GM10266 (cell line): Measurements from ENCODE around the gene PRKCE.

ENCODE experiments used
- DNase-seq: peaks from one replicate; pipeline ENCODE4 v3.0.0; 2012; ENCODE audit errors: extremely low spot score
- TF ChIP-seq, protein P1 (sequence below): IDR thresholded peaks from 2 replicates; pipeline ENCODE4 v1.5.1; 2012; ENCODE audit warnings: mild to moderate bottlenecking, low read depth; ENCODE audit not compliant: control insufficient read depth, insufficient read depth; ENCODE audit errors: missing control alignments

Gene PRKCE

DNA sequence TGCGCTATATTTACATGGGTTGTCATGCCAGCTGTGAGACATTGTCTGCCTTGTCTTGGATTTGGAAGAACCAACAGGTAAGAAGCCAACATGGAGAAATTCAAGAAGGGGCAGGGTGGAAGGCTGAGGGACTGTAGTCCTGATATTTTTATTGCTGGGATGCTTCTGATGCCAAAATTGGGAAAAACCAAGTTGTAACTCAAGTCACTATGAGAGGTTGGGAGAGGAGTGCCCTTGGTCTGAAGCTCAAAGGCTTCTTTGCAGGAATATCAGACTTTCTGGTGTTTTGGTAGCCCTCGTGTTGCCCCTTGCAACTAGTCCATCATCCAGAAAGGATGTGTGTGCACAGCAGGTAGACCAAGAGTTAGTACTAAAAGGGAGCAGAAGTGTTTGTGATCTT lies 351.5 kb downstream of the PRKCE start:
- no peak for DNase-seq
- TF ChIP-seq, protein P1, sequence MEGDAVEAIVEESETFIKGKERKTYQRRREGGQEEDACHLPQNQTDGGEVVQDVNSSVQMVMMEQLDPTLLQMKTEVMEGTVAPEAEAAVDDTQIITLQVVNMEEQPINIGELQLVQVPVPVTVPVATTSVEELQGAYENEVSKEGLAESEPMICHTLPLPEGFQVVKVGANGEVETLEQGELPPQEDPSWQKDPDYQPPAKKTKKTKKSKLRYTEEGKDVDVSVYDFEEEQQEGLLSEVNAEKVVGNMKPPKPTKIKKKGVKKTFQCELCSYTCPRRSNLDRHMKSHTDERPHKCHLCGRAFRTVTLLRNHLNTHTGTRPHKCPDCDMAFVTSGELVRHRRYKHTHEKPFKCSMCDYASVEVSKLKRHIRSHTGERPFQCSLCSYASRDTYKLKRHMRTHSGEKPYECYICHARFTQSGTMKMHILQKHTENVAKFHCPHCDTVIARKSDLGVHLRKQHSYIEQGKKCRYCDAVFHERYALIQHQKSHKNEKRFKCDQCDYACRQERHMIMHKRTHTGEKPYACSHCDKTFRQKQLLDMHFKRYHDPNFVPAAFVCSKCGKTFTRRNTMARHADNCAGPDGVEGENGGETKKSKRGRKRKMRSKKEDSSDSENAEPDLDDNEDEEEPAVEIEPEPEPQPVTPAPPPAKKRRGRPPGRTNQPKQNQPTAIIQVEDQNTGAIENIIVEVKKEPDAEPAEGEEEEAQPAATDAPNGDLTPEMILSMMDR = no peak

- TF ChIP-seq, protein P1 = no peak
- no peak for DNase-seq
Measured at GRCh38 chr2:46003903-46004473, 352.5 kb downstream of the PRKCE start.

- TF ChIP-seq, protein P1 = no peak
- no peak for DNase-seq
Measured at GRCh38 chr2:46006473-46007025, 355.1 kb downstream of the PRKCE start.

- TF ChIP-seq, protein P1 = no peak
- DNase-seq = no peak
Measured at GRCh38 chr2:46007412-46007811, 355.9 kb downstream of the PRKCE start.

GRCh38 chr2:46008091-46008870 lies 356.8 kb downstream of the PRKCE start:
- TF ChIP-seq, protein P1 = no peak
- DNase-seq = no peak

DNA sequence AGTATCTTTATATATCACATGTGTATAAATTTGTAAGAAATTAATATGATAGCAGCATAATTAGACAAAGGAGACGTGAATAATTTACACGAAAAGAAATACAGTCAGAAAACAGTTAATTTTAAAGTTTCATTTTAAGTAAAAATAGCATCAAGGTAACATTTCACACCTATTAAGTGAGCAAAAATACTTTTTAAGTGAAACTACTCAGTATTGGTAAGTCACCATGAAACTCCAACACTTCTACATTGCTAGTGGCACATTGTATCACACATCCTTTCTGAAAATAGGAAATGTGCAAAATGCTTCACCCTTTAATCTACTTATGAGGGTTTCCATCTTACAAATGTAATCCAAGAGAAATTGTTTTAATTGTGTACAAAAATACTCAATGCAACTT lies 357.8 kb downstream of the PRKCE start:
- TF ChIP-seq, protein P1 = no peak

GRCh38 chr2:46009772-46010171 lies 358.3 kb downstream of the PRKCE start:
- DNase-seq = no peak
- TF ChIP-seq, protein P1 = no peak

More for the DNA sequence above, 357.8 kb downstream of the PRKCE start:
- no peak for DNase-seq
